HG03439 (cell line): Measurements from ENCODE around the gene SLC4A2.

Source experiments
- ATAC-seq: cut with Tn5 transposase; IDR thresholded peaks from one replicate; pipeline ENCODE4 v1.9.1; 2021; ENCODE audit warnings: mild to moderate bottlenecking, moderate library complexity; ENCODE audit not compliant: unreplicated experiment

The SLC4A2 gene

GRCh38 chr7:151060416-151061212 is 1.2 kb downstream of the SLC4A2 start:
- ATAC-seq, result no peak

DNA sequence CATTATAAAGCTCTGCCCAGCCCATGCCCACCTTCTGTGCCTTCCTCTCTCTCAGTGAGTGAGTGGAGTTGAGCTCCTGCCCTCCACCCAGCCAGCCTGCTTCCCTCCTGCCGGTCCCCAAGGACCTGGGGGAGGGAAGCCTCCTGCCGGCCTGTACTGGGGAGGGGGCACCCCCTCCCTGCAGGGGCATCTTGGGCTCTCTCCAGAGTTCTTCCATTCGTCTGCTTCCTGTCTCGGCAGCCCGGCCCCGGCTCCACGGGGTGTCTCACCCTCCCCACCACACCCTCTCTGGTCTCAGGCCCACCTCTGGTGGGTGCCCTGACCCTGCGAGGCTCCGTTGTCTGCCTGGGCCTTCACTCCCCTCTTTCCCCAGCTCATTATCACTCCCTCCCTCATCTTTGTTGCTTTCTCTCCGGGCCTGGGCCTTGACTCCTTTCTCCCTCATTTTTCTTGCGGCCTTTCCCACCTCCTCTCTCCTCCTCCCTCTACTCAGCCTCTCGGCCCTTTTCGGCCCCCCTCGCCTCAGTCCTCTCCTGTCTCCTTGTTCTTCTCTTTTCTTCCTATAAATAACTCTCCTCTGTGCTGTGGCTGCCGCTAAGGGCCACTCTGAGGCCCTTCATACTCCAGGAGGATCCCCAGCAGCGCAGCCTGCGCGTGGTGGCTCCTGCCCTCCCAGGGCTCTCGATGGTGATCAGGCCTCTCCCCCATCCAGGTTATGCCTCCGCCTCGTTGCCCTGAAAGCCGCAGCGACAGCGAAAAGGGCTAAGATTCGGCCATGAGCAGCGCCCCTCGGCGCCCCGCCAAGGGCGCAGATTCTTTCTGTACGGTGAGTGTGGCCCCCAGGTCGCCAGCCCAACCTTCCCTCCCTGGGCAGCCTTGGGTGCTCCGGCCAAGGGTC is 2.1 kb downstream of the SLC4A2 start:
- ATAC-seq, result no peak

DNA sequence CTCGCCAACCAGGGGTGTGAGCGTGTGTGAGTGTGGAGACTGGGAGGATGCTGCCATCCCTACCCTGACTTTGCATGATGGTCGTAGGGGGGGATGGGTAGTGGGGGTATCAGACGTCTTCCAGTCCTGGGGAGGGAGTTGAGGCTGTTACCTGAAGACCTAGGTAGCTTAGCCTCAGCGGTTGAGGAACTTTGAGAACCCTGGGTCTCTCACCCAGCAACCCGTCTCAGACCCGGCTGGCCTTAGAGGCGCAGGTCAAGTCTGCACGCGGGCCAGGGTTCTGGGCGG is 2.7 kb downstream of the SLC4A2 start:
- ATAC-seq, result no peak

- no peak for ATAC-seq
These were observed 3.2 kb downstream of the SLC4A2 start for GRCh38 chr7:151062399-151063211.

DNA sequence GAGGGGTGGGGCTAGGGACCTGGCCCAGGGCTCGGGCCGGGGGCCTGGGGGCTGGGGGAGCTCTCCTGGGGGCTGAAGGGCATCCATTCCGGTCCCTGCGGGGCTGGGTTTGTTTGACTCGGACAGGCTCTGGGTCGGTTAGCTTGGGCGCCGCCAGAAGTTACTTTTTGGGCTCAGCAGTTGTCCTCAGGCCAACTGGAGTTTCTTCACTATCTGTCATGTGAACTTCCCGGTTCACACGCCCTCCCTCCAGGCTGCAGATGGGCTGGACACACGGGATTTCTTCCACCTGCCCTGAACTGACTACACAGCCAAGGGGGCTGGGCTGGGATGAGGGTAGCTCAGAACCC is 3.8 kb downstream of the SLC4A2 start:
- ATAC-seq, result no peak

DNA sequence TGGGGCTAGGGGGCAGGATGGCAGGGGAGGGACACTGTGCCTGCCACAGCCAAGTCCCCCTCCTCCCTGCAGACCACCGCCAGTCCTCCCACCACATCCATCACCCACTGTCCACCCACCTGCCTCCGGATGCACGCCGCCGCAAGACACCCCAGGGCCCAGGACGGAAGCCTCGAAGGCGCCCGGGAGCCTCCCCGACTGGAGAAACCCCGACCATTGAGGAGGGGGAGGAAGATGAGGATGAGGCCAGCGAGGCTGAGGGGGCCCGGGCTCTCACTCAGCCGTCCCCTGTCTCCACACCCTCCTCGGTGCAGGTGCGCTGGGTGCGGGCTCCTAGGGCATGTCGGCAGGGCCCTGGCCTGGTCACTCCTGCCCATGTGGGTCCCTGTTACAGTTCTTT is 5.1 kb downstream of the SLC4A2 start:
- no peak for ATAC-seq

GRCh38 chr7:151064993-151065392 is 5.6 kb downstream of the SLC4A2 start:
- no peak for ATAC-seq

- no peak for ATAC-seq
These were observed 6.1 kb downstream of the SLC4A2 start for GRCh38 chr7:151065516-151065915.

DNA sequence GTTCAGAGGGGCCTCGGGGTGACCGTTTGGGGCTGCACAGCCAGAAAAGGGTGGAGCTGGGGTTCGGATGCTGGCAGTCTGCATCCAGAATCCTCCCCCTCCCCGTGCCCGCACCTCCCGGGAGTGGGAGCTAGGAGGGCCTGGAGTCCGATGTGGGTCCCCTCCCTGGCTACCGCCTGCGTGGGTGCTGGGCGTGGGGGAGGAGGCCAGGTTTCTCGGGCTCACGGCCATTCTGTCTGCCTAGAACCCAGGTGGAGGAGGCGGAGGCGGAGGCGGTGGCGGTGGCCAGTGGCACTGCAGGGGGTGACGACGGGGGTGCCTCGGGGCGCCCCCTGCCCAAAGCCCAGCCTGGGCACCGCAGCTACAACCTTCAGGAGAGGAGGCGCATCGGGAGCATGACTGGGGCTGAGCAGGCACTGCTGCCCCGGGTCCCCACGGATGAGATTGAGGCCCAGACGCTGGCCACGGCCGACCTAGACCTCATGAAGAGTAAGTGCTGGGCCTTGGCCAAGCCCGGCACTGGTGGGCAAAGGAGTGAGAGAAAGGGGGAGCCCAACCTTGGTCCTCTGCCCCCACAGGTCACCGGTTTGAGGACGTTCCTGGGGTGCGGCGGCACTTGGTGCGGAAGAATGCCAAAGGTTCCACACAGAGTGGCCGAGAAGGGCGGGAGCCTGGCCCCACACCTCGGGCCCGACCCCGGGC is 7.0 kb downstream of the SLC4A2 start:
- no peak for ATAC-seq

GRCh38 chr7:151068069-151068773 is 8.8 kb downstream of the SLC4A2 start:
- ATAC-seq, result no peak

- no peak for ATAC-seq
These were observed 10.6 kb downstream of the SLC4A2 start for GRCh38 chr7:151069841-151070573.

DNA sequence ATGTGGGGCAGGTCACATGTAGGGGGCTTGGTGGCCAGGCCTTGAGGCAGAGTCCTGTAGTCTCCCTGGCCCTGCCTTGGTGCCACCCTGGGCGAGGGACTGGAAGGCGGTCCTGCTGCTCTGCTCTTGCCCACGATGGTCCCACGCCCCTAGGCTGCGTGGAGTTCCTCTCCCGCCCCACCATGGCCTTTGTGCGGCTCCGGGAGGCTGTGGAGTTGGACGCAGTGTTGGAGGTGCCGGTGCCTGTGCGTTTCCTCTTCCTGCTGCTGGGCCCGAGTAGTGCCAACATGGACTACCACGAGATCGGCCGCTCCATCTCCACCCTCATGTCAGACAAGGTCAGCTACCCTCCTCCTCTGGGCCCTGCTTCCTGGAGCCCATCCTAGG is 11.2 kb downstream of the SLC4A2 start:
- no peak for ATAC-seq

GRCh38 chr7:151071032-151071866 is 11.9 kb downstream of the SLC4A2 start:
- ATAC-seq, result no peak

DNA sequence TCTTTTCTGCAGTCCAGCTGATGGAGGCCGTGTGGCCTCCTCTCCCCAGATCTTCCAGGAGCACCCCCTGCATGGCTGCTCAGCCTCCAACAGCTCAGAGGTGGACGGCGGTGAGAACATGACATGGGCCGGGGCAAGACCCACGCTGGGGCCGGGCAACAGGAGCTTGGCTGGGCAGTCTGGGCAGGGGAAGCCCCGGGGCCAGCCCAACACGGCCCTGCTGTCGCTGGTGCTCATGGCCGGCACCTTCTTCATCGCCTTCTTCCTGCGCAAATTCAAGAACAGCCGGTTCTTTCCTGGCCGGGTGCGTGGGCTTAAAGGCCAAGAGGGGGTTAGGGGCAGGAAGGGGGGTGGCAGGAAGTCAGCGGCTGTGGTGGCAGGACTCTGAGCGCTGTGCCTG is 14.6 kb downstream of the SLC4A2 start:
- ATAC-seq, result no peak

GRCh38 chr7:151074817-151075661 is 15.7 kb downstream of the SLC4A2 start:
- ATAC-seq, result no peak

- no peak for ATAC-seq
These were observed 16.2 kb downstream of the SLC4A2 start for GRCh38 chr7:151075662-151075971.

GRCh38 chr7:151075978-151076426 is 16.6 kb downstream of the SLC4A2 start:
- ATAC-seq, result no peak
